ENCODE data around the gene SDHA.

DNA sequence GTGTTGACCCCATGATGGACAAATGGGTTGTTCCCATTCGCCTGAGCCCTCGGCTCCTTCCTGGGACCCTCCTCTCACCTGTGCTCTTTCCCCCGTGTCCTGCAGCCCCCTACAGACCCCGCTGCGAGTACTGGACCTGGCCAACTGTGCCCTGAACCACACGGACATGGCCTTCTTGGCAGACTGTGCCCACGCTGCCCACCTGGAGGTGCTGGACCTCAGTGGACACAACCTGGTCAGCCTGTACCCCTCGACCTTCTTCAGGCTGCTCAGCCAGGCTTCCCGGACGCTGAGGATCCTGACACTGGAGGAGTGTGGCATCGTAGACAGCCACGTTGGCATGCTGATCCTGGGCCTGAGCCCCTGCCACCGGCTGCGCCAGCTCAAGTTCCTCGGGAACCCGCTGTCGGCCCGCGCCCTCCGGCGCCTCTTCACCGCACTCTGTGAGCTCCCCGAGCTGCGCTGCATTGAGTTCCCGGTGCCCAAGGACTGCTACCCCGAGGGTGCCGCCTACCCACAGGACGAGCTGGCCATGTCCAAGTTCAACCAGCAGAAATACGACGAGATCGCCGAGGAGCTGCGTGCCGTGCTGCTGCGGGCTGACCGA is 23.4 kb upstream of the SDHA start:
- no peak for TF ChIP-seq POLR2A (IDR thresholded peaks at IDR 0.05)
- TF ChIP-seq, protein P1, sequence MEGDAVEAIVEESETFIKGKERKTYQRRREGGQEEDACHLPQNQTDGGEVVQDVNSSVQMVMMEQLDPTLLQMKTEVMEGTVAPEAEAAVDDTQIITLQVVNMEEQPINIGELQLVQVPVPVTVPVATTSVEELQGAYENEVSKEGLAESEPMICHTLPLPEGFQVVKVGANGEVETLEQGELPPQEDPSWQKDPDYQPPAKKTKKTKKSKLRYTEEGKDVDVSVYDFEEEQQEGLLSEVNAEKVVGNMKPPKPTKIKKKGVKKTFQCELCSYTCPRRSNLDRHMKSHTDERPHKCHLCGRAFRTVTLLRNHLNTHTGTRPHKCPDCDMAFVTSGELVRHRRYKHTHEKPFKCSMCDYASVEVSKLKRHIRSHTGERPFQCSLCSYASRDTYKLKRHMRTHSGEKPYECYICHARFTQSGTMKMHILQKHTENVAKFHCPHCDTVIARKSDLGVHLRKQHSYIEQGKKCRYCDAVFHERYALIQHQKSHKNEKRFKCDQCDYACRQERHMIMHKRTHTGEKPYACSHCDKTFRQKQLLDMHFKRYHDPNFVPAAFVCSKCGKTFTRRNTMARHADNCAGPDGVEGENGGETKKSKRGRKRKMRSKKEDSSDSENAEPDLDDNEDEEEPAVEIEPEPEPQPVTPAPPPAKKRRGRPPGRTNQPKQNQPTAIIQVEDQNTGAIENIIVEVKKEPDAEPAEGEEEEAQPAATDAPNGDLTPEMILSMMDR (IDR thresholded peaks at IDR 0.05), result no peak
